Duodenal mucosa (tissue), 2 donors: ENCODE data around the gene KISS1.

ENCODE experiments used
- H3K27ac ChIP-seq: one replicate; pipeline ENCODE4 v1.7.0; 2013; ENCODE audit warnings: low read depth, low read length
- H3K27me3 ChIP-seq, 2 donors: one replicate each; pipeline ENCODE4 v1.7.0; 2013; ENCODE audit warnings: low read length in 2 of 2, control low read depth in 1 of 2; ENCODE audit not compliant: insufficient read depth in 2 of 2, control insufficient read depth in 1 of 2
- H3K36me3 ChIP-seq, 2 donors: one replicate each; pipeline ENCODE4 v1.7.0; 2013; ENCODE audit warnings: low read length in 2 of 2, control low read depth in 1 of 2; ENCODE audit not compliant: insufficient read depth in 2 of 2, control insufficient read depth in 1 of 2
- H3K4me1 ChIP-seq, 2 donors: one replicate each; pipeline ENCODE4 v1.7.0; 2013; ENCODE audit warnings: low read length in 2 of 2, control low read depth in 1 of 2; ENCODE audit not compliant: insufficient read depth in 2 of 2, control insufficient read depth in 1 of 2
- H3K4me3 ChIP-seq, 2 donors: one replicate each; pipeline ENCODE4 v1.7.0; 2013; ENCODE audit warnings: low read length in 2 of 2, low read depth in 1 of 2
- H3K9ac ChIP-seq, 2 donors: one replicate each; pipeline ENCODE4 v1.7.0; 2013; ENCODE audit warnings: low read length in 2 of 2, low read depth in 1 of 2
- H3K9me3 ChIP-seq, 2 donors: one replicate each; pipeline ENCODE4 v1.7.0; 2013; ENCODE audit warnings: low read length in 2 of 2, control low read depth in 1 of 2; ENCODE audit not compliant: control insufficient read depth in 1 of 2

The KISS1 gene

DNA sequence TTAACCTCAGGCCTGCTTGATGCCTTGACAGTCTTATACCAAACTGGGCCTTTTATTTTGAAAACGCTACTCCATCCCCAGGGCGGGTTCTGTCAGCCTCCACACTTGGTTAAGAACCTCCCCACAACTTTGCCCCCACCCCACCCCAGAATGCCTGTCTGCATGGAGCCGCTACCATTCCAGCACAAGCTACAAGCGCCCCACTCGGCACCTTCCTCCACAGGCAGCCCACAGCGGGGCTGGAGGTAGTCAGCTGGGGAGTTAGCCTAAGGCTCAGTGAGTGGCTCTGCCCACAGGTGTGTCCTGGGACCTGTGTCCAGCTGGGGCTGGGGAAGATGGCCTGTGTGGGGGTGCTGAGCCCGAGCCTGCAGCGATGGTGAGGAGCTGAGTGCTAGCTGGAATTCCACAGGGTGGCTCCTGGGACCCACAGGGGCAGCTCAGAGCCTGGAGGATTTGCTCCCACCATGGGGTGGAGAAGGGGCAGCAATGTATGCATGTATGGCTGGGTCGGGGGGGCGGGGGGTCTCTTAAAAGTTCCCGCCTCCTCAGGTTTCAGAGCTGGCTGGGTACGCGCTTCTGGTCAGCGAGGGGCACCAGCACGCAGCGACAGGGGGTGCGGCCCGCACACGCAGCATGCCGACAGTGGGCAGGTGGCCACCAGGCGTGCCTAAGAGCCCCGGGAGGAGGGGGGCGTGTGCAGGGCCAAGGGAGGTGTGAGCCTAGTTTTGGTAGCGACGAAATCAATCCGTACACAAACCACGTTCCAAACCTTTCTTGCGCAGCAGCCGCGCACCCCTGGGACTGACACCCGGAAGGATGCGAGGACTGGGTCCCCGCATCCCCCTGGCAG lies 45.4 kb downstream of the KISS1 start:
- Histone ChIP-seq H3K4me3 (peak overlapping the region; percentile 48 to 61), H3K9ac (peak overlapping the region in 1 of 2 donors; percentile 52), H3K36me3 (no peaks in the 10 kb centered on the region), H3K27ac (peak overlapping the region; percentile 39), H3K9me3 (no peaks in the 10 kb centered on the region), H3K27me3 (peaks cover 5 to 13% of the 10 kb centered on the region in 2 donors), H3K4me1 (peaks cover 0 to 10% of the 10 kb centered on the region in 2 donors)

DNA sequence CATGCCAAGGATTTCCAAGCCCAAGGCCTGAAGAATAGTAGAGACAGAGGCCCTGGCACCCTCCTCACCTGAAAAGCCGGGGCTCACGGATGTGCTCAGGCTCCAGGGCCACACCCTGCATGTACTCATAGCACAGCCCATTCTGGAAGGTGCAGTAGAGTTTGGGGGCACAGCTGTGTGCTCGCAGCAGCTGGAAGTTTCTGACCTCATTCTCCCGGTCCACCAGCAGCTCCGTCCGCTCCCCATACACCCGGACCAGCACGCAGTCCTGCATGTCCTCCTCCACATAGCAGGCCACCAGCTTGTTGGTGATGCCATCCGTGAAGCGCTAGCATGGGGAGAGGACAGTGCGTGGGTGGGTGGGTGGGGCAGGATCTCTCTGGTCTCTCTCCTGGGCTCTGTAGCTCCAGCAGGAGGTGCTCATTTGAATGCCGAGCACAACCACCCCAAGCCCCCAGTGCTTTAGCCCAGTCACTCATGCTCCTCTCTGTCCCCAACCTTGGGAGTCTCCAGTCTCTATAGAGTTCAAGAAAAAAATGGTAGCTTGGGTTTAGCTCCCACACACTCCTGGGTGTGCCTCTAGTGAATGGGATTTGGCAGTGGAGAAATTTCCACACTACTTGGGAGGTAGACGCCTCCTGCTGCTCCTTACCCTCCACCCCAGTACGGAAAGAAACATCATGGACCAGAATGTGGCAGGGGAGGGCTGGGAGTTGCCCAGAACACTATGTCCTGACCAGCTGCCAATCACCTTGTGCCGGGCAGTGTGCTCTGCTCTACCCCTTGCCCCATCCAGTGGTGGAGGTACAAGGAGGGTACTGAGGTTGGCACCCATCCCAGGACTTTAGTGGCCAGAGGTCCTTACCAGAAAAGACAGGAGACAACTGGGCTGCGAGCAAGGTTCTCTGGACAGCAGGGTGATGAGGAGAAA lies 46.4 kb downstream of the KISS1 start:
- Histone ChIP-seq H3K9me3 (no peaks in the 10 kb centered on the region), H3K4me3 (no peak overlapping the region), H3K36me3 (no peaks in the 10 kb centered on the region), H3K4me1 (peaks cover 0 to 10% of the 10 kb centered on the region in 2 donors), H3K27me3 (peaks cover 5 to 13% of the 10 kb centered on the region in 2 donors), H3K9ac (no peak overlapping the region), H3K27ac (no peak overlapping the region)

GRCh38 chr1:204149107-204149506 lies 47.2 kb downstream of the KISS1 start:
- H3K36me3 ChIP-seq = no peaks in the 10 kb centered on the region

DNA sequence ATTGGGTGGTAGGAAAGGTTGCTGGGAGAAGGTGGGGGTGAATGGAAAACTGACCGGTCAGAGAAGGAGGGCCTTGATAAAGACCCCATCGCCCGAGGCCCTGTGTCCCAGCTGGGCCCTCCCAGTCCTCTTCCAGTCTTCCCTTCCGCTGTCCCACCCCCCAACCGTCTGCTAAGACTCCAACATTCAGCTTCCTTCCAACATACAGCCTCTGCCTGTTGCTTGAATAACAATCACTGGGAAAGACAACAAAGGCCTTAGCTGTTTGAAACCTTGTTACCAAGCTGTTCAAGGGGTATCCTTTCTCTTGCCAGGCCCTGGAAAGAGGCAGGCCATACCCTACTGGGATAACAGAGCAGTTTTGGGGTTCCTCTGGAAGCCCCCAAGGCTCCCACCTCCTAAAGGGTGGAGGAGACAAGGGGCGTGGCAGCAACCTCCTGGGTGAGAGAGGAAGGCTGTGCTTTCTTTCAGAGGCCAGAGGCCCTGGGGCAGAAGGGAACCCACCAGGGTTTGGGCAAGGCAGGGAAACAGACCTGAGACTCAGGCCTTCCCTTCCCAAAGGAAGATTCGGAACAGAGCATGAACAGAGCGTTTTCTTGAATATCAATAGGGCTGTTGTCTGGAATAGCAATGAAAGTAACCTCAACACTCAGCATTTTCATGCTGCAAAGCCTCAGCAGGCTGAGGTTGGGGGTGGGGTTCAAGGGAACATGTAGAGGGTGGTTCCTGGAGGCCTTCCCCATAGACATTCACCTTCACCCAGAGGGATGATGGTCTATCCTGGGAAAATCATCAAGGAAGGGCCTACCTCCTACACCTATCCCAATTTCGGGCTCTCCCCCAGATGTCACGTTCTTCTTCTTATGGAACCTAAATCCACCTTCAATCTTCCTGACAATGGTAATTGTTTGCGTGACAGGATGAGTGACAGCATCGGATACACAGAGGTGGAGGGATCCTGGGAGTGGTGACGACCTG lies 48.6 kb downstream of the KISS1 start:
- no peak overlapping the region for H3K4me3 ChIP-seq
- no peaks in the 10 kb centered on the region for H3K9me3 ChIP-seq
- no peak overlapping the region for H3K27ac ChIP-seq
- H3K36me3 ChIP-seq = no peaks in the 10 kb centered on the region
- H3K9ac ChIP-seq = no peak overlapping the region
- peaks cover 0 to 10% of the 10 kb centered on the region in 2 donors for H3K4me1 ChIP-seq
- H3K27me3 ChIP-seq = peaks cover 3 to 9% of the 10 kb centered on the region in 2 donors

More at GRCh38 chr1:204149107-204149506, 47.2 kb downstream of the KISS1 start:
- H3K4me1 ChIP-seq = peaks cover 0 to 10% of the 10 kb centered on the region in 2 donors
- H3K27ac ChIP-seq = no peak overlapping the region
- H3K4me3 ChIP-seq = no peak overlapping the region
- H3K27me3 ChIP-seq = peaks cover 5 to 9% of the 10 kb centered on the region in 2 donors
- no peaks in the 10 kb centered on the region for H3K9me3 ChIP-seq
- no peak overlapping the region for H3K9ac ChIP-seq

- no peaks in the 10 kb centered on the region for H3K36me3 ChIP-seq
- H3K27ac ChIP-seq = no peak overlapping the region
- peaks cover 0 to 4% of the 10 kb centered on the region in 2 donors for H3K4me1 ChIP-seq
- no peak overlapping the region for H3K4me3 ChIP-seq
- H3K27me3 ChIP-seq = peaks cover 0 to 6% of the 10 kb centered on the region in 2 donors
- H3K9ac ChIP-seq = no peak overlapping the region
- no peaks in the 10 kb centered on the region for H3K9me3 ChIP-seq
Measured at GRCh38 chr1:204146965-204147364, 49.3 kb downstream of the KISS1 start.

GRCh38 chr1:204146309-204146708 lies 50.0 kb downstream of the KISS1 start:
- Histone ChIP-seq H3K9ac (no peak overlapping the region), H3K4me1 (peaks cover 0 to under 1% of the 10 kb centered on the region in 2 donors), H3K9me3 (no peaks in the 10 kb centered on the region), H3K27ac (no peak overlapping the region), H3K36me3 (no peaks in the 10 kb centered on the region), H3K27me3 (peaks cover 0 to 2% of the 10 kb centered on the region in 2 donors), H3K4me3 (no peak overlapping the region)

DNA sequence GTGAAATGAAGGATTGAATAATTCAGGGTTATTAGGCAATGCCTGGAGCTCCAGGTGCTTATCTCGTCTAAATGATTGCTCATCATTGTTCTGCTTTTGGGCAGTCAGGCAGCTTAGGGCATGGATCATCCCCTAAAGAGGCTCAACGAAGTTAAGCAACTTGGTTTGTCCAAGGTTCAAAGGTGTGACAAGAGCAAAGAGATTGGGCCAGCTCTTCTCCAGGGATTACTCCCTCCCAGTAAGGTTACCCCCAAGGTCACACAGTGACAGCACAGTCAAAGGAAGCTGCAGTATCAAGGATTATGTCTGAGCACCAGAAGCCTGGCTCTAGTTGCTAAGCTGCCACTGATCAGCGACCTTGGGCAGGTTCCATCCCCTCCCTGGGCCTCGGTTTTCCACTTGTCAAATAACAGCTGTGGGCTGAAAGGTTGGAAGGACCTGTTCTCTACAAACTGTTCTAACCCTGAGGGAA lies 51.2 kb downstream of the KISS1 start:
- Histone ChIP-seq H3K9me3 (no peaks in the 10 kb centered on the region), H3K9ac (no peak overlapping the region), H3K4me3 (no peak overlapping the region), H3K4me1 (no peaks in the 10 kb centered on the region), H3K27ac (no peak overlapping the region), H3K36me3 (no peaks in the 10 kb centered on the region), H3K27me3 (no peaks in the 10 kb centered on the region)

DNA sequence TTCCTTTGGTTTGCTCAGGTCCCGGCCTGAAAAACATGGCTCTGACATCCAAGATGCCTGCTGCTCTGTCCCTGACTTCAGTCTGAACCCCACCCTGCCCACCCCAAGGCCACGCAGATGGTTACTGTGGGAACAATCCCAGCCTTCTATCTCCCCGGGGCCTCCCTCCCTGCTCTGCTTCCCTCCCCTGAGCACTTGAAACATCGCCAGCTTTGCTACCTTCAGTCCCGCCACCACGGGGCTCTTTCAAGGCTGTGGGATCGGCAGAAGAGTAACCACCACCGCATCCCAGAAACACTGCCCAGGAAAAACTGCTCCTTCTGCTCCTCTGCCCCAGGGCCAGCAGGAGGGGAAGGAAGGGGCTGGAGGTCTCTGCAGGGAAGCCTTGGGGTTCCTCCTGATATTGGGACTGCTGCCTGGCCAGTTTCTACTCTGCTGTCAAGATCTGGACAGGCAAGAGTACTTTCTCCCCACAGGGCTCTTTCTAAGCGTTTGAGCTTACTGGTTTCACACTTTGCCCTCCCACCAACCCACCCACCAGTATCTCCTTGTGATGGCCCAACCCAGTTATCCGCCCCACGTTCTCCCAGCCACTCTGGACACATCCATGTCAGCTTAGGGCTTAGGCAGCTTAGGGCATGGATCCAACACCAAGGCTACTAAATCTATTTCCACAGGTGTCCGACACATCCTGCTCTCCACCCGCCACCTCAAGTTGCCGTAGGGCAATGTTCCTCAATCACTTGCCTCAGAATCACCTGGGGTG lies 52.8 kb downstream of the KISS1 start:
- no peak overlapping the region for H3K4me3 ChIP-seq
- no peaks in the 10 kb centered on the region for H3K9me3 ChIP-seq
- no peak overlapping the region for H3K9ac ChIP-seq
- no peaks in the 10 kb centered on the region for H3K4me1 ChIP-seq
- H3K36me3 ChIP-seq = no peaks in the 10 kb centered on the region
- H3K27me3 ChIP-seq = no peaks in the 10 kb centered on the region
- H3K27ac ChIP-seq = no peak overlapping the region
